ENCODE measurements around the gene TMEM225B.

- TF ChIP-seq POLR2A (IDR thresholded peaks at IDR 0.05): no peak
- TF ChIP-seq CTCF (IDR thresholded peaks at IDR 0.05): no peak
- TF ChIP-seq POLR2AphosphoS5 (IDR thresholded peaks at IDR 0.05; ENCODE audit: insufficient read depth in 1 of 2, low read depth in 1 of 2): no peak
Measured at GRCh38 chr7:99614495-99614894, 16.4 kb downstream of the TMEM225B start.
